ENCODE results near the gene ENTR1. TPM values are rescaled to one million over a fixed set of nuclear protein-coding genes. Genes with fewer than 3 reads are reported as not detected.

The ENTR1 gene
- total and polyA plus RNA-seq, 12 donors = 11.5 to 26.9 (median 15.8) TPM

- no peak overlapping the region for H3K27ac ChIP-seq
- ATAC-seq (no peak), DNase-seq (no peak)
- WGBS, 2 donors = 87 to 91% methylated on average over 3 of the region's 3 CpGs
- no peaks in the 10 kb centered on the region for H3K27me3 ChIP-seq
- no peaks in the 10 kb centered on the region for H3K9me3 ChIP-seq
- H3K4me3 ChIP-seq = no peak overlapping the region
- intact Hi-C loops (cut with DNase I) = no loop called here
- TF ChIP-seq CTCF (IDR thresholded peaks at IDR 0.05) = no peak
- no peaks in the 10 kb centered on the region for H3K4me1 ChIP-seq
- H3K36me3 ChIP-seq = peaks cover 0 to 97% (median 64%) of the 10 kb centered on the region in 9 donors
These were observed 38.2 kb upstream of the ENTR1 start for GRCh38 chr9:136448655-136449054.

- intact Hi-C loops (cut with DNase I) = no loop called here
- no peaks in the 10 kb centered on the region for H3K4me1 ChIP-seq
- peaks cover 3 to 97% (median 73%) of the 10 kb centered on the region in 9 donors for H3K36me3 ChIP-seq
- no peak for DNase-seq
- H3K4me3 ChIP-seq = no peak overlapping the region
- TF ChIP-seq CTCF (IDR thresholded peaks at IDR 0.05) = no peak
- 95 to 96% methylated on average over 27 of the region's 27 CpGs for WGBS, 2 donors
- no peaks in the 10 kb centered on the region for H3K27me3 ChIP-seq
- peak in 1 of 8 donors; percentile 42 for ATAC-seq
- H3K27ac ChIP-seq = no peak overlapping the region
- H3K9me3 ChIP-seq = no peaks in the 10 kb centered on the region
These were observed 36.9 kb upstream of the ENTR1 start for GRCh38 chr9:136447173-136447778.

GRCh38 chr9:136445799-136446198 is 35.4 kb upstream of the ENTR1 start:
- WGBS, 2 donors = 94% methylated on average over 7 of the region's 7 CpGs
- H3K9me3 ChIP-seq = no peaks in the 10 kb centered on the region
- no peak for TF ChIP-seq CTCF (IDR thresholded peaks at IDR 0.05)
- ATAC-seq (no peak), DNase-seq (no peak)
- no peaks in the 10 kb centered on the region for H3K27me3 ChIP-seq
- H3K27ac ChIP-seq = no peak overlapping the region
- H3K36me3 ChIP-seq = peaks cover 3 to 97% (median 71%) of the 10 kb centered on the region in 9 donors
- no peak overlapping the region for H3K4me3 ChIP-seq
- peaks cover 0 to under 1% (median 0%) of the 10 kb centered on the region in 9 donors for H3K4me1 ChIP-seq
- intact Hi-C loops (cut with DNase I) = loop anchor here in 1 of 10 donors (1.0 kb wide), 1 partner anchor 57 kb away; no protein-coding TSS in a partner anchor

- Histone ChIP-seq H3K4me3 (no peak overlapping the region), H3K27me3 (no peaks in the 10 kb centered on the region), H3K36me3 (peaks cover 3 to 89% (median 54%) of the 10 kb centered on the region in 9 donors), H3K9me3 (no peaks in the 10 kb centered on the region), H3K27ac (no peak overlapping the region), H3K4me1 (peaks cover 0 to 12% (median 7%) of the 10 kb centered on the region in 9 donors)
- TF ChIP-seq CTCF (IDR thresholded peaks at IDR 0.05) = no peak
- ATAC-seq = no peak
- no peak for DNase-seq
- intact Hi-C loops (cut with DNase I) = no loop called here
- WGBS, 2 donors = 93 to 96% methylated on average over 20 of the region's 20 CpGs
These were observed 33.7 kb upstream of the ENTR1 start for GRCh38 chr9:136444102-136444501.

Data from heart right ventricle (tissue), 16 donors.